ENCODE results near the gene TMEM235.
"Not testable (repeated sequence)": the region's sequence is repeated elsewhere in the genome, so short reads cannot be mapped to it uniquely, and the experiment has no call there.

Gene TMEM235

DNA sequence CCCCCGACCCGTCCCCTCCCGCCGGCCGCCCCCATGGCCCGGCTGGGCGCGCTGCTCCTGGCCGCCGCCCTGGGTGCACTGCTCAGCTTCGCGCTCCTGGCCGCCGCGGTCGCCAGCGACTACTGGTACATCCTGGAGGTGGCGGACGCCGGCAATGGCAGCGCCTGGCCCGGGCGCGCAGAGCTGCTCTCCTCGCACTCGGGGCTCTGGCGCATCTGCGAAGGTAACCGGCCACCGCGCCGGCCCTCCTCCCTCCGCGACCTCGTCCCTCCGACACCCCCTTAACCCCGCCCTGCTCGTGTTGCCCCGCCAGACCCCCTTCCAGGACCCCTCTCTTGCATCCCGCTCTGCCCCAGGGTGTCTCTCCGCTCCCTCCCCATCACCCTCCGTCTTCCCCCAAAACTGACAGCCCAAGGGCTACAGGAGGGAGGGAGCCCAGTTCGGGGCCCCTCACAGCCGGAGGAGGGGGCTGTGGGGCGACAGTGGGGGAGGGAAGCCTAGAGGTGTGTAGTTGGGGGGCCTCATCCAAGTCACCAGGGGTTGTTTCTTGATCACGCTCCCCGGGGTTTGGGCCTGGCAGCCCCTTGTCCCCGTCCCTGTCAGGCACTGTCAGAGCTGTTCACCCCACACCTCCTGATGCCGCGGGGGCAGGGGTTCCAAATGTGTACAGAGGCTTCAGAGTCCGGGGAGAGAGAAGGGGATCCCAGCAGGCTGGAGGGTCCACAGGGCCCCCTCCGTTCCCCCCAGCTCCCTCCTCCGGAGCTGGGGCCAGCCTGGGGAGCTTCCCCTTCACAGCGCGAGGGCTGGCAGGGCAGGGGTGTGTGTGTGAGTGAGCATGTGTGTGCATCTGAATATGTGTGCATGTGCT lies 794 bp downstream of the TMEM235 start:
- Histone ChIP-seq H3K27ac (ENCODE audit: low read depth, low read length) (no peak overlapping the region), H3K4me3 (ENCODE audit: low read depth, low read length) (peak overlapping the region; percentile 64), H3K27me3 (ENCODE audit: control insufficient read depth, insufficient read depth, low read length) (peaks cover 29% of the 10 kb centered on the region), H3K9ac (ENCODE audit: low read depth, low read length) (no peak overlapping the region), H3K9me3 (ENCODE audit: control insufficient read depth, insufficient read depth, low read length) (no peaks in the 10 kb centered on the region), H3K36me3 (ENCODE audit: control insufficient read depth, insufficient read depth, low read length) (no peaks in the 10 kb centered on the region), H3K4me1 (ENCODE audit: control insufficient read depth, insufficient read depth, low read length) (no peaks in the 10 kb centered on the region)

DNA sequence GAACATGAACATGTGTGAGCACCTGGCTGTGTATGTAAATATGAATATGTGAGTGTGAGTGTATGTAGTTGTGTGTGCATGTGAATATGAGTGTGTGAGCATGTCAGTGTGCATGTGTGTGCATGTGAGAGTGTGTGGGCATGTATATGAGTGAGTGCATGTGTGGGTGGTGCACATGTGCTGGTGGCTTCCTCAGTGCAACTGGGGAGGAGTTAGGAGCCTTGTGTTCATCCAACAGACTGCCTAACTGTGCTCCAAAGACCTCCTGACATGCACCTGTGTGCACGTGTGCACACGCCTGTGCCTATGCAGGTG lies 1.4 kb downstream of the TMEM235 start:
- Histone ChIP-seq H3K27ac (ENCODE audit: low read depth, low read length) (no peak overlapping the region), H3K4me3 (ENCODE audit: low read depth, low read length) (no peak overlapping the region), H3K4me1 (ENCODE audit: control insufficient read depth, insufficient read depth, low read length) (no peaks in the 10 kb centered on the region), H3K27me3 (ENCODE audit: control insufficient read depth, insufficient read depth, low read length) (peaks cover 29% of the 10 kb centered on the region), H3K9ac (ENCODE audit: low read depth, low read length) (no peak overlapping the region), H3K9me3 (ENCODE audit: control insufficient read depth, insufficient read depth, low read length) (no peaks in the 10 kb centered on the region), H3K36me3 (ENCODE audit: control insufficient read depth, insufficient read depth, low read length) (no peaks in the 10 kb centered on the region)

DNA sequence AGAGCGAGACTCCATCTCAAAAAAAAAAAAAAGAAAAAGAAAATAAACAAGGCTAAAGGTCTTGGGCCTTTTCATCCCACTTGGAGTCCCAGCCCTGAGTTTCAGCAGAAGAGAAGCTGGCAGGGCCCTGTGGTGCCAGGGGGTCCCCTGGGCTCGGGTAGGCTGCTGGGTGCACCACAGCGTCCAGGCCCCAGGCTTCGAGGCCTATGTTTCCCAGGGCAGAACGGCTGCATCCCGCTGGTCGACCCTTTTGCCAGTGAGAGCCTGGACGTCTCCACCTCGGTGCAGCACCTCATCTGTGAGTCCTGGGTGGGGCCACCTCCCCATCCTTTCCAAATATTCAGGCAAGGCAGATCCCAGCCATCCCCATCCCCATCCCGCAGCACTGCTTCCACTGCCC lies 2.2 kb downstream of the TMEM235 start:
- no peak overlapping the region for H3K9ac ChIP-seq (ENCODE audit: low read depth, low read length)
- no peaks in the 10 kb centered on the region for H3K4me1 ChIP-seq (ENCODE audit: control insufficient read depth, insufficient read depth, low read length)
- H3K36me3 ChIP-seq (ENCODE audit: control insufficient read depth, insufficient read depth, low read length), result no peaks in the 10 kb centered on the region

DNA sequence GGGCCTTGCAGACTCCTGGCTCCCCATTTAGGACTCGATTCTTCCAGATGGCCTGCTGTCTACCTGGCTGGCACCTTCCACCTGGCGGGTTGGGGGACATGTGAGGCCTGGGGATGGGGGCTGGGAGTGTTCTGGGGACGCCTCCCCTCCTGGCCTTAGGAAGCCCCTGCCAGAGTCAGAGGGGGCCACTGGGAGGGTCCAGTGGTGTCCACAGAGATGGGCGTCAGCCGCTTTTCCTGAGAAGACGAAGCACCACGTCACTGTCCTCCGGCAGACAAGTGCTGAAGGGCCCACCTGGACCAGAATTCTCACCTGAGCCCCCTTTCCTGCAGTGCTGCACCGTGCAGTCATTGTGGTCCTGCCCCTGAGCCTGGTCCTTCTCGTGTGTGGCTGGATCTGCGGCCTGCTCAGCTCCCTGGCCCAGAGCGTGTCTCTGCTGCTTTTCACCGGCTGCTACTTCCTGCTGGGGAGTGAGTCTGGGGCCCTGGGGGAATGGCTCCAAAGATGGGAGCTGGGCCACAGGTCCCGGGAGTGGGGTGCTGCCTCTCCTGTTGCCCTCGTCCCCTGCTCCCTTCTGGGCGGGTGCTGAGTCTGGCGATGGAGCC lies 2.9 kb downstream of the TMEM235 start:
- Histone ChIP-seq H3K4me1 (ENCODE audit: control insufficient read depth, insufficient read depth, low read length) (no peaks in the 10 kb centered on the region), H3K36me3 (ENCODE audit: control insufficient read depth, insufficient read depth, low read length) (no peaks in the 10 kb centered on the region), H3K9me3 (ENCODE audit: control insufficient read depth, insufficient read depth, low read length) (no peaks in the 10 kb centered on the region), H3K4me3 (ENCODE audit: low read depth, low read length) (no peak overlapping the region), H3K9ac (ENCODE audit: low read depth, low read length) (no peak overlapping the region), H3K27me3 (ENCODE audit: control insufficient read depth, insufficient read depth, low read length) (peaks cover 29% of the 10 kb centered on the region), H3K27ac (ENCODE audit: low read depth, low read length) (no peak overlapping the region)

More for the DNA sequence above, 2.2 kb downstream of the TMEM235 start:
- Histone ChIP-seq H3K4me3 (ENCODE audit: low read depth, low read length) (no peak overlapping the region), H3K27ac (ENCODE audit: low read depth, low read length) (no peak overlapping the region), H3K9me3 (ENCODE audit: control insufficient read depth, insufficient read depth, low read length) (no peaks in the 10 kb centered on the region), H3K27me3 (ENCODE audit: control insufficient read depth, insufficient read depth, low read length) (peaks cover 29% of the 10 kb centered on the region)

DNA sequence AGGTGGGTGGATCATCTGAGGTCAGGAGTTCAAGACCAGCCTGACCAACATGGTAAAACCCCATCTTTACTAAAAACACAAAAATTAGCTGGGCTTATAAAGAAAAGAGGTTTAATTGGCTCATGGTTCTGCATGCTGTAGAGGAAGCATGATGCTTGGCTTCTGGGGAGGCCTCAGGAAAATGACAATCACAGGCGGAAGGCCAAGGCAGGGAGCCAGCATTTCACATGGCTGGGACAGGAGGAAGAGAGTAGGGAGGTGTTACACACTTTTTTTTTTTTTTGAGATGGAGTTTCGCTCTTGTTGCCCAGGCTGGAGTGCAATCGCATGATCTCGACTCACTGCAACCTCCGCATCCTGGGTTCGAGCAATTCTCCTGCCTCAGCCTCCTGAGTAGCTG lies 3.6 kb downstream of the TMEM235 start:
- H3K4me1 ChIP-seq (ENCODE audit: control insufficient read depth, insufficient read depth, low read length); H3K9ac ChIP-seq (ENCODE audit: low read depth, low read length): not testable (repeated sequence)

DNA sequence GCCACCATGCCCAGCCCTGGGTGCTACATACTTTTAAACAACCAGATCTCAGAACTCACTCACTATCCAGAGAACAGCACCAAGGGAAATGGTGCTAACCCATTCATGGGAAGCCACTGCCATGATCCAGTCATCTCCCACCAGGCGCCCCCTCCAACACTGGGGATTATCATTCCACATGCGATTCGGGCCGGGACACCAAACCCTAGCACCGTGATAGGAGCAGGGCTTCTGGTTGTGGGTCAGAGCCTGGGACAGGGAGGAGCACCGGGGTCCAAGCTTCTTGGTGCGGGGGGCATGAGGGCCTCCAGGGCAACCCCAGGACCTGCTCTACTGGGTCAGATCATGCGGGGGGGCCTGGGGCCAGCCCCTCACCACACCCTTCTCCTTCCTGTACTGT lies 4.5 kb downstream of the TMEM235 start:
- H3K36me3 ChIP-seq (ENCODE audit: control insufficient read depth, insufficient read depth, low read length), result no peaks in the 10 kb centered on the region
- H3K9ac ChIP-seq (ENCODE audit: low read depth, low read length), result no peak overlapping the region
- H3K27ac ChIP-seq (ENCODE audit: low read depth, low read length), result no peak overlapping the region

More for the DNA sequence above, 3.6 kb downstream of the TMEM235 start:
- H3K4me3 ChIP-seq (ENCODE audit: low read depth, low read length); H3K9me3 ChIP-seq (ENCODE audit: control insufficient read depth, insufficient read depth, low read length); H3K27ac ChIP-seq (ENCODE audit: low read depth, low read length); H3K36me3 ChIP-seq (ENCODE audit: control insufficient read depth, insufficient read depth, low read length): not testable (repeated sequence)
- H3K27me3 ChIP-seq (ENCODE audit: control insufficient read depth, insufficient read depth, low read length), result peaks cover 29% of the 10 kb centered on the region

DNA sequence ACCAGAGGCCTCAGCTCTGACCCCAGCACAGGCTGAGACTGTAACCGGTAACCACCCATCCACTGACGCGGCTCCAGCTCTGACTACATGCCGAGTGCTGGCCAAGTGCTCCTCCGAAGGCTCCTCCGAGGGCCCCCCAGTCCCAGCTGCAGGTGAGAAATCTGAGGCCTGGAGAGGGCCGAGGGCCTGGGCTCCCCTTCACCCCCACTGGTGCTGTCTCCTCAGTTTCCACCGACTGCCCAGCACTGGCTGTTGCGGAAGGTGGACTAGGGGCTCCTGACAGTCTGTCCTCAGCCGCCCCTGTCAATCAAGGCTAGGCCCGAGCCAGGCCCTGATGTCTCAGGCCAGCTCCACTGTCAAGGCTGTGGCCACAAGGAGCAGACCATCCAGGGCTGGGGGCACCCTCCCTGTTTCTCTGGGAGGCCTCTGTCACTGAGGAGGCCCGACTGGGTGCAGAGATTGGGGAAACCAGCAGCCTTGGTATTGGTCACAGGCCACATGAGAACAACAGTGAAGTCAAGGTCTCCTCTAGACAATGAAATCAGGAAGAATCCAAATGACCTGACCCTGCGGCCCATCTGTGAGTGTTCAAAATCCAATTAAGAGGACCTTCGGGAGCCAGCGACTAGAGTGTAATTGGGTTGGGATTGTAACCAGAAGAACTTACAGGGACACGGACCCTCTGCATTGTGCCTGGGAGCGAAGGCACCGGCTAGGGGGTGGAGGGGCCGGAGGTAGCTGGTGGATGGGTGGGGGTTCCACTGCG lies 5.1 kb downstream of the TMEM235 start:
- H3K9ac ChIP-seq (ENCODE audit: low read depth, low read length), result no peak overlapping the region
- H3K4me3 ChIP-seq (ENCODE audit: low read depth, low read length), result no peak overlapping the region
- H3K36me3 ChIP-seq (ENCODE audit: control insufficient read depth, insufficient read depth, low read length), result no peaks in the 10 kb centered on the region
- H3K27me3 ChIP-seq (ENCODE audit: control insufficient read depth, insufficient read depth, low read length), result peaks cover 14% of the 10 kb centered on the region
- no peaks in the 10 kb centered on the region for H3K4me1 ChIP-seq (ENCODE audit: control insufficient read depth, insufficient read depth, low read length)
- H3K9me3 ChIP-seq (ENCODE audit: control insufficient read depth, insufficient read depth, low read length), result no peaks in the 10 kb centered on the region
- no peak overlapping the region for H3K27ac ChIP-seq (ENCODE audit: low read depth, low read length)

More for the DNA sequence above, 4.5 kb downstream of the TMEM235 start:
- Histone ChIP-seq H3K4me1 (ENCODE audit: control insufficient read depth, insufficient read depth, low read length) (no peaks in the 10 kb centered on the region), H3K27me3 (ENCODE audit: control insufficient read depth, insufficient read depth, low read length) (peaks cover 20% of the 10 kb centered on the region), H3K9me3 (ENCODE audit: control insufficient read depth, insufficient read depth, low read length) (no peaks in the 10 kb centered on the region), H3K4me3 (ENCODE audit: low read depth, low read length) (no peak overlapping the region)

DNA sequence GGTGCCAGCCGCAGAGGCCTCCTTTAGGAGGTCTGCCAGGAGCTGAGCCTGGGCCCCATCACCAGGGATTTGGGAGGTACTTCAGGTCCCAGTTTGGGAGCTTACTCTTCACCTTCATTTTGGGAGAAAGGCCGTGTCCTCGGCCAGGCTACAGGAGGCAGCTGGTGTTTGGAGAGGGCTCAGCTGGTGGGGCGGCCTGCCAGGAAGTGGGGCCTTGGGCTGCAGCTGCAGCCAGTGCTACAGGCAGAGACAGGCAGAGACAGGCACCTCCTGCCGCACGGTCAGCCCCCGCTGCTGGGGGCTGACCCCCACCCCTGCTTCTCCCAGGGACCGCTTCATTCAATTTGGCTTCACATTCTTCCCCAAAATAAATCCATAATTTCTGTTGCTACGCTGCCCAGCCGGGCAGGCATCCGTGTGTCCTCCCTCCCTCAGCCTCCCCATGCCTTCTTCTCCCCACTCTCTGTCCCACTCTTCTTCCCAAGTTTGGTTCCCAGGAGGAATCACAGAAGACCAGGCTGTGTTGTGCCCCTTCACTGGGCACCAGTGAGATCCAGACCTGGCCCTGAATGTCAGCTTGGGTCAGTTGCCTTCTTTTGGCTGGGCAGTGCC lies 6.1 kb downstream of the TMEM235 start:
- Histone ChIP-seq H3K27me3 (ENCODE audit: control insufficient read depth, insufficient read depth, low read length) (peaks cover 7% of the 10 kb centered on the region), H3K4me3 (ENCODE audit: low read depth, low read length) (no peak overlapping the region), H3K4me1 (ENCODE audit: control insufficient read depth, insufficient read depth, low read length) (no peaks in the 10 kb centered on the region), H3K9me3 (ENCODE audit: control insufficient read depth, insufficient read depth, low read length) (no peaks in the 10 kb centered on the region), H3K27ac (ENCODE audit: low read depth, low read length) (no peak overlapping the region), H3K36me3 (ENCODE audit: control insufficient read depth, insufficient read depth, low read length) (no peaks in the 10 kb centered on the region), H3K9ac (ENCODE audit: low read depth, low read length) (no peak overlapping the region)

DNA sequence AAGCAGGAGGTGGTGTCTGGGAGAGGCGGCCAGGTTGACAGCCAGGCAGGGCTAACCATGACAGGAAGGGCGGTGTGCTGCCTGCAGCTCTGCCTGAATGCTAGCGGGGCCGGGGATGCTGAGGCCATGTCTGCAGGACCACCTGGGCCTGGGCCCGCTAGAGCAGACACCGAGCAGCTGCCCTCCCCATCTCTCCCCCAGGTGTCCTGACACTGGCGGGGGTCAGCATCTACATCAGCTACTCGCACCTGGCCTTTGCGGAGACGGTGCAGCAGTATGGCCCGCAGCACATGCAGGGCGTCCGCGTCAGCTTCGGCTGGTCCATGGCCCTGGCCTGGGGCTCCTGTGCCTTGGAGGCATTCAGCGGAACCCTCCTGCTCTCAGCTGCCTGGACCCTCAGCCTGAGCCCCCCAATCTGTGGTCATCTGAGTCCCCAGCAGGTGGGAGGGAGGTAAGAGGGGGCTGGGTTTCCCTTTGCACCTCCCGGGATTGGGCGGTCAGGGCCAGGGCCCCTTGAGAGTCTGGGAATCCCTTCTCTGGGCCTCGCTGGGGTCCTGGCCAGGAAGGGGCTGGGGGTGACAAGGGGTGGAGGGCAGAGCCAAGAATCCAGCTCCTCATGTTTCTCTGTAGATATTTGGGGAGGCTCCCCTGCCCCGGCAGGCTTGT lies 7.5 kb downstream of the TMEM235 start:
- H3K9me3 ChIP-seq (ENCODE audit: control insufficient read depth, insufficient read depth, low read length), result no peaks in the 10 kb centered on the region

DNA sequence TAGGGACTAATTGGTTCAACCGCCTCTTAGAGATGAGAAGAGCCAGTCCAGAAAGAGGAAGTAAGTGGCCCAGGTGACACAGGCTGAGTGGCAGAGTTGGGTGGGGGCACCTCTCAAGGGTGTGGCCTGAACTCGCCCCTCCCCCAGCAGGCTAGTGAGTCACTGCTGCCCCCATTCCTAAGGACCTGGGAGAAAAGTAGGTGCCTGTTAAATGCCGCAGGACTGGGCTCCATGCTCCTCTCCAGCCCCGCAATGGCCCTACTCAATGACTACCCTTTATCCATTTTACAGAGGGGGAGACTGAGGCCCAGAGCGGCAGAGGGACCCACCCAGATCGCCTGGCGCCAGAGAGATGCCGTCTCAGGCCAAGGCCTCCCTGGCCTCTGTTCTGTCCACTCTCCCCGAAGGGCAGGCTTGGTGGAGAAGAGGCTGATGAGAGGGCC lies 8.1 kb downstream of the TMEM235 start:
- Histone ChIP-seq H3K9me3 (ENCODE audit: control insufficient read depth, insufficient read depth, low read length) (no peaks in the 10 kb centered on the region), H3K4me1 (ENCODE audit: control insufficient read depth, insufficient read depth, low read length) (no peaks in the 10 kb centered on the region), H3K36me3 (ENCODE audit: control insufficient read depth, insufficient read depth, low read length) (no peaks in the 10 kb centered on the region), H3K27ac (ENCODE audit: low read depth, low read length) (no peak overlapping the region), H3K4me3 (ENCODE audit: low read depth, low read length) (no peak overlapping the region), H3K9ac (ENCODE audit: low read depth, low read length) (no peak overlapping the region), H3K27me3 (ENCODE audit: control insufficient read depth, insufficient read depth, low read length) (no peaks in the 10 kb centered on the region)

More for the DNA sequence above, 7.5 kb downstream of the TMEM235 start:
- Histone ChIP-seq H3K27ac (ENCODE audit: low read depth, low read length) (no peak overlapping the region), H3K27me3 (ENCODE audit: control insufficient read depth, insufficient read depth, low read length) (no peaks in the 10 kb centered on the region), H3K4me1 (ENCODE audit: control insufficient read depth, insufficient read depth, low read length) (no peaks in the 10 kb centered on the region), H3K4me3 (ENCODE audit: low read depth, low read length) (no peak overlapping the region), H3K9ac (ENCODE audit: low read depth, low read length) (no peak overlapping the region), H3K36me3 (ENCODE audit: control insufficient read depth, insufficient read depth, low read length) (no peaks in the 10 kb centered on the region)

Data from HUES48 (cell line).